K562 (cell line): ENCODE data around the gene ATXN1. TPM values are rescaled to one million over a fixed set of nuclear protein-coding genes. Genes with fewer than 3 reads are reported as not detected.

ENCODE experiments used
- ATAC-seq: fragments of 200-7000 bp; cut with Tn5 transposase; 3 replicates; pipeline ENCODE4 v1.9.1; 2020; ENCODE audit warnings: moderate library complexity
- BruUV-seq: library from RNA; stranded (reverse); fragments of 400-500 nt; replicated peaks from 2 replicates; lab custom pipeline; 2021; lab: Mats Ljungman, UMichigan
- CTCF ChIA-PET: fragments of 300-600 bp; formaldehyde crosslinking; extraction: SDS; loops from one replicate; lab custom pipeline; 2021; ENCODE audit warnings: low intra/inter-chr PET ratio; lab: Yijun Ruan, JAX
- POLR2A ChIA-PET: fragments of 300-600, 350-650 bp; sonication (Branson Sonifier 250); formaldehyde crosslinking; extraction: SDS; loops from one replicate; lab custom pipeline; 2021; ENCODE audit warnings: antibody characterized with exemption, inconsistent platforms; lab: Yijun Ruan, JAX
- DNase-seq, 4 experiments: peaks; one replicate each; pipeline versions ENCODE4 v3.0.0 to v3.0.0-alpha.2; 2011 to 2018; ENCODE audit warnings: low spot score in 3 of 4, mixed read lengths in 3 of 4; ENCODE audit errors: extremely low read depth in 1 of 4
- FAIRE-seq: peaks from 2 replicates; lab custom pipeline; 2011; peaks lifted over from hg19 to GRCh38; lab: Jason Lieb, UNC
- H2AFZ ChIP-seq: 2 replicates; pipeline ENCODE4 v1.6.0; 2011; ENCODE audit warnings: low read depth, low read length, control low read depth, inconsistent platforms
- H3K27ac ChIP-seq: fragments of 200-600 bp; 3 replicates; pipeline ENCODE4 v1.8.0; 2011; ENCODE audit warnings: low read depth, mild to moderate bottlenecking, control low read depth, inconsistent platforms, low read length, moderate library complexity, mixed read lengths; ENCODE audit errors: extremely low read depth
- H3K27me3 ChIP-seq, 2 experiments: fragments of 300-600 bp in 1 of 2; 2 replicates in 1 of 2; 3 replicates in 1 of 2; pipeline versions ENCODE4 v1.6.0 to v1.8.0; 2011; ENCODE audit warnings: inconsistent platforms in 2 of 2, low read length in 2 of 2, mild to moderate bottlenecking in 1 of 2, mixed read lengths in 1 of 2, moderate library complexity in 1 of 2; ENCODE audit not compliant: control insufficient read depth in 2 of 2, insufficient read depth in 2 of 2
- H3K36me3 ChIP-seq: fragments of 300-600 bp; 3 replicates; pipeline ENCODE4 v1.8.0; 2011; ENCODE audit warnings: mild to moderate bottlenecking, low read length, inconsistent platforms; ENCODE audit not compliant: control insufficient read depth, insufficient read depth
- H3K4me1 ChIP-seq, 2 experiments: fragments of 200-600 bp in 1 of 2; replicated peaks in 1 of 2; 2 replicates in 1 of 2; 3 replicates in 1 of 2; pipeline versions ENCODE4 v1.5.1 to v1.8.0; 2011; ENCODE audit warnings: inconsistent platforms in 2 of 2, low read length in 2 of 2, mild to moderate bottlenecking in 1 of 2, mixed read lengths in 1 of 2, moderate library complexity in 1 of 2; ENCODE audit not compliant: control insufficient read depth in 2 of 2, insufficient read depth in 2 of 2
- H3K4me2 ChIP-seq: 2 replicates; pipeline ENCODE4 v1.6.1; 2011; ENCODE audit warnings: low read length, control low read depth, inconsistent platforms, mixed read lengths; ENCODE audit not compliant: insufficient read depth
- H3K4me3 ChIP-seq: fragments of 200-600 bp; sonication (generic), shearing (Covaris generic); 2 replicates; pipeline ENCODE4 v1.5.1; 2016; ENCODE audit warnings: control low read depth, inconsistent platforms
- H3K79me2 ChIP-seq: fragments of 200-600 bp; 3 replicates; pipeline ENCODE4 v1.8.0; 2011; ENCODE audit warnings: low read length, inconsistent platforms; ENCODE audit not compliant: control insufficient read depth, insufficient read depth
- H3K9ac ChIP-seq, 2 experiments: 2 replicates each; pipeline versions ENCODE4 v1.6.0 to v1.6.1; 2011; ENCODE audit warnings: low read depth in 2 of 2, low read length in 2 of 2, control low read depth in 1 of 2, inconsistent platforms in 1 of 2, mild to moderate bottlenecking in 1 of 2, mixed read lengths in 1 of 2; ENCODE audit not compliant: insufficient read depth in 1 of 2
- H3K9me1 ChIP-seq: one replicate; pipeline ENCODE4 v1.6.0; 2011; ENCODE audit warnings: inconsistent platforms, mild to moderate bottlenecking, low read length, moderate library complexity; ENCODE audit not compliant: control insufficient read depth, insufficient read depth
- H3K9me3 ChIP-seq: replicated peaks from 2 replicates; pipeline ENCODE4 v1.5.1; 2011; ENCODE audit warnings: low read depth, low read length, inconsistent platforms; ENCODE audit not compliant: control insufficient read depth, insufficient read depth
- H4K20me1 ChIP-seq: replicated peaks from 2 replicates; pipeline ENCODE4 v1.6.1; 2011; ENCODE audit warnings: low read length, inconsistent platforms, mixed read lengths; ENCODE audit not compliant: control insufficient read depth, insufficient read depth
- C11orf30 ChIP-seq: fragments of 450-650 bp; IDR thresholded peaks from 2 replicates; pipeline ENCODE4 v1.6.1; 2016; ENCODE audit warnings: low read depth, mild to moderate bottlenecking
- DNMT1 ChIP-seq: fragments of 450-650 bp; IDR thresholded peaks from 2 replicates; pipeline ENCODE4 v1.6.1; 2016; ENCODE audit warnings: antibody characterized with exemption, mild to moderate bottlenecking
- GABPB2 ChIP-seq: fragments of 250-450 bp; sonication (Bioruptor Pico); conservative IDR thresholded peaks from 2 replicates; pipeline ENCODE4 v1.5.1; 2021; ENCODE audit warnings: mild to moderate bottlenecking
- HNRNPUL1 ChIP-seq: fragments of 200-400 bp; formaldehyde crosslinking; IDR thresholded peaks from 2 replicates; pipeline ENCODE4 v1.6.1; 2017; ENCODE audit warnings: low read length
- KLF16 ChIP-seq: IDR thresholded peaks from 2 replicates; pipeline ENCODE4 v1.6.1; 2016; ENCODE audit warnings: antibody characterized with exemption
- MAFF ChIP-seq: IDR thresholded peaks from 2 replicates; pipeline ENCODE4 v1.6.1; 2012; ENCODE audit warnings: low read length, improper control_type of control experiment
- MYC ChIP-seq, 2 experiments: fragments of 250-450 bp in 1 of 2; sonication (Bioruptor Pico) in 1 of 2; IDR thresholded peaks; 2 replicates each; pipeline versions ENCODE4 v1.5.1 to v1.6.1; 2012 to 2021; ENCODE audit warnings: low read depth in 2 of 2, borderline replicate concordance in 1 of 2, improper control_type of control experiment in 1 of 2, low read length in 1 of 2, mild to moderate bottlenecking in 1 of 2, moderate library complexity in 1 of 2
- PHB ChIP-seq: fragments of 250-450 bp; sonication (Bioruptor Pico); IDR thresholded peaks from 2 replicates; pipeline ENCODE4 v1.5.0; 2021
- RHOXF2B ChIP-seq: fragments of 250-450 bp; sonication (Bioruptor Pico); conservative IDR thresholded peaks from 2 replicates; pipeline ENCODE4 v1.5.1; 2021
- SMAD4 ChIP-seq: fragments of 250-450 bp; sonication (Bioruptor Pico); conservative IDR thresholded peaks from 2 replicates; pipeline ENCODE4 v1.8.0; 2021; ENCODE audit warnings: inconsistent platforms, mild to moderate bottlenecking, moderate library complexity
- SNIP1 ChIP-seq: fragments of 450-650 bp; IDR thresholded peaks from 2 replicates; pipeline ENCODE4 v1.7.1; 2017; ENCODE audit warnings: low read depth, mild to moderate bottlenecking
- SREBF1 ChIP-seq: fragments of 150-350 bp; IDR thresholded peaks from 2 replicates; pipeline ENCODE4 v1.6.1; 2014; ENCODE audit warnings: antibody characterized with exemption, low read depth, low read length, borderline replicate concordance
- WGBS: fragments of 100-300 bp; shearing (Covaris generic); methylation state at CpG from one replicate; pipeline ENCODE4 v1.1.6; 2016; ENCODE audit warnings: low coverage, mixed read lengths; ENCODE audit not compliant: insufficient coverage; ENCODE audit errors: missing lambda C conversion rate; 5-methylcytosine and 5-hydroxymethylcytosine counted together
- in situ Hi-C: fragments of 300-500 bp; cut with MboI; formaldehyde crosslinking; loops from 4 replicates; pipeline ENCODE4 v1.15.0; 2018; ENCODE audit warnings: inconsistent platforms, mixed read lengths
- intact Hi-C: fragments of 100-400 bp; cut with micrococcal nuclease; formaldehyde crosslinking; loops from 2 replicates; pipeline ENCODE4 v1.14.2; 2022
- polyA plus RNA-seq, 8 experiments: library from polyadenylated mRNA; depleted of rRNA in 4 of 8; stranded (reverse) in 5 of 8; unstranded in 3 of 8; fragments of >200 nt; fragmentation: Nextera tagmentation in 2 of 8; fragmentation: Illumina TruSeq in 1 of 8; extraction: Ambion mirVana in 2 of 8; extraction: Trizol in 1 of 8; gene quantifications; 2 replicates each; pipeline versions ENCODE4 v1.2.1 to v1.2.3, GENCODE V29; 2011 to 2014; ENCODE audit warnings: inconsistent platforms in 1 of 8, missing spikeins in 1 of 8
- total RNA-seq, 7 experiments: library from RNA; depleted of rRNA in 6 of 7; stranded (reverse); fragments of >200 nt in 6 of 7; fragmentation: Illumina TruSeq in 2 of 7; extraction: Trizol in 2 of 7; gene quantifications; 2 replicates each; pipeline versions ENCODE4 v1.2.1 to v1.2.3, GENCODE V29; 2011 to 2021; ENCODE audit warnings: low replicate concordance in 1 of 7
- TF ChIP-seq, protein P1 (sequence below): sonication (generic); formaldehyde crosslinking; IDR thresholded peaks from 2 replicates; pipeline ENCODE4 v1.8.0; 2022; ENCODE audit warnings: mild to moderate bottlenecking, missing genetic modification reagents
- TF ChIP-seq, protein P2 (sequence below): fragments of 250-450 bp; sonication (Bioruptor Pico); IDR thresholded peaks from 2 replicates; pipeline ENCODE4 v1.8.0; 2022; ENCODE audit warnings: moderate library complexity, mild to moderate bottlenecking, inconsistent platforms
- TF ChIP-seq, protein P3 (sequence below): sonication (generic); formaldehyde crosslinking; IDR thresholded peaks from 2 replicates; pipeline ENCODE4 v1.8.0; 2023; ENCODE audit warnings: mild to moderate bottlenecking, missing genetic modification reagents
- TF ChIP-seq, protein P4 (sequence below): fragments of 250-450 bp; sonication (Bioruptor Pico); IDR thresholded peaks from 2 replicates; pipeline ENCODE4 v1.4.0; 2020; ENCODE audit warnings: borderline replicate concordance

ATXN1 gene
- total and polyA plus RNA-seq, 9 of the 15 experiments (the other 6 are each of a cell fraction or from before 2014, with no cell fraction given) = under 0.01 to 1.2 (median 0.58) TPM

DNA sequence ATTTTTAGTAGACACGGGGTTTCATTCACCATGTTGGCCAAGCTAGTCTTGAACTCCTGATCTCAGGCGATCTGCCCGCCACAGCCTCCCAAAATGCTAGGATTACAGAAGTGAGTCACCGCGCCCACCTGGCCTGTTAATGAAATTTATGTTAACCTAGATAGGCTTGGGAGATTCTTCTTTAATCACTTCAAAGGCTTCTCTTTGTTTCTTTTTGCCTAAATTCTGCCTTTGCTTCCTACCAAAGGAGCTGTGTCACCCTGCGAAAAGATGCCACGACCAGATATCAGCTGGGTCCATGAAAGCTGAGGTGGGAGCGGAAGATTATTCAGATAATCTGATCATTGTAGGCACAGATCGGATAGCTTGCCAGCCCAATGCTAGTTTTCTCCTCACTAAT is 447.5 kb downstream of the ATXN1 start:
- FAIRE-seq = peak; percentile 44
- H3K79me2 ChIP-seq = no peaks in the 10 kb centered on the region
- ChIA-PET POLR2A (interaction anchor here (0.7 to 1.8 kb wide), 5 partner anchors 9 to 227 kb away, joined by 3 to 8 read pairs (median 4); no protein-coding TSS in a partner anchor), CTCF (interaction anchor here (0.6 to 0.7 kb wide), 2 partner anchors 89 to 102 kb away, joined by 3 to 4 read pairs; no protein-coding TSS in a partner anchor)
- in situ Hi-C loops (no loop called here), intact Hi-C loops (no loop called here)
- no peak overlapping the region for H3K9ac ChIP-seq
- no peaks in the 10 kb centered on the region; a peak in 1 of 5 replicates for H3K27me3 ChIP-seq
- H3K27ac ChIP-seq = no peak overlapping the region
- 12% methylated on average over 9 of the region's 9 CpGs for WGBS
- H3K4me2 ChIP-seq = 0 out of 2 replicates have a peak overlapping the region, but pooled peaks have one; percentile 2
- H3K4me3 ChIP-seq = no peak overlapping the region
- no TSS peak for BruUV-seq
- no peaks in the 10 kb centered on the region for H4K20me1 ChIP-seq
- no peaks in the 10 kb centered on the region for H3K9me1 ChIP-seq
- no peaks in the 10 kb centered on the region for H3K36me3 ChIP-seq
- no peaks in the 10 kb centered on the region for H3K9me3 ChIP-seq
- H3K4me1 ChIP-seq = peaks cover 8 to 13% of the 10 kb centered on the region in 2 experiments; a peak in 3 of 5 replicates
- ATAC-seq = no peak
- no peak overlapping the region for H2AFZ ChIP-seq
- no peak for DNase-seq
- no peak for TF ChIP-seq RHOXF2B (CRISPR knock-in tag)
- TF ChIP-seq, protein P1, sequence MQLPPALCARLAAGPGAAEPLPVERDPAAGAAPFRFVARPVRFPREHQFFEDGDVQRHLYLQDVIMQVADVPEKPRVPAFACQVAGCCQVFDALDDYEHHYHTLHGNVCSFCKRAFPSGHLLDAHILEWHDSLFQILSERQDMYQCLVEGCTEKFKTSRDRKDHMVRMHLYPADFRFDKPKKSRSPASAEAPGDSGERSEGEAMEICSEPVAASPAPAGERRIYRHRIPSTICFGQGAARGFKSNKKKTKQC = no peak
- TF ChIP-seq, protein P2, sequence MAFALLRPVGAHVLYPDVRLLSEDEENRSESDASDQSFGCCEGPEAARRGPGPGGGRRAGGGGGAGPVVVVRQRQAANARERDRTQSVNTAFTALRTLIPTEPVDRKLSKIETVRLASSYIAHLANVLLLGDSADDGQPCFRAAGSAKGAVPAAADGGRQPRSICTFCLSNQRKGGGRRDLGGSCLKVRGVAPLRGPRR (CRISPR knock-in tag) = no peak
- no peak for TF ChIP-seq HNRNPUL1
- no peak for TF ChIP-seq DNMT1
- TF ChIP-seq, protein P3, sequence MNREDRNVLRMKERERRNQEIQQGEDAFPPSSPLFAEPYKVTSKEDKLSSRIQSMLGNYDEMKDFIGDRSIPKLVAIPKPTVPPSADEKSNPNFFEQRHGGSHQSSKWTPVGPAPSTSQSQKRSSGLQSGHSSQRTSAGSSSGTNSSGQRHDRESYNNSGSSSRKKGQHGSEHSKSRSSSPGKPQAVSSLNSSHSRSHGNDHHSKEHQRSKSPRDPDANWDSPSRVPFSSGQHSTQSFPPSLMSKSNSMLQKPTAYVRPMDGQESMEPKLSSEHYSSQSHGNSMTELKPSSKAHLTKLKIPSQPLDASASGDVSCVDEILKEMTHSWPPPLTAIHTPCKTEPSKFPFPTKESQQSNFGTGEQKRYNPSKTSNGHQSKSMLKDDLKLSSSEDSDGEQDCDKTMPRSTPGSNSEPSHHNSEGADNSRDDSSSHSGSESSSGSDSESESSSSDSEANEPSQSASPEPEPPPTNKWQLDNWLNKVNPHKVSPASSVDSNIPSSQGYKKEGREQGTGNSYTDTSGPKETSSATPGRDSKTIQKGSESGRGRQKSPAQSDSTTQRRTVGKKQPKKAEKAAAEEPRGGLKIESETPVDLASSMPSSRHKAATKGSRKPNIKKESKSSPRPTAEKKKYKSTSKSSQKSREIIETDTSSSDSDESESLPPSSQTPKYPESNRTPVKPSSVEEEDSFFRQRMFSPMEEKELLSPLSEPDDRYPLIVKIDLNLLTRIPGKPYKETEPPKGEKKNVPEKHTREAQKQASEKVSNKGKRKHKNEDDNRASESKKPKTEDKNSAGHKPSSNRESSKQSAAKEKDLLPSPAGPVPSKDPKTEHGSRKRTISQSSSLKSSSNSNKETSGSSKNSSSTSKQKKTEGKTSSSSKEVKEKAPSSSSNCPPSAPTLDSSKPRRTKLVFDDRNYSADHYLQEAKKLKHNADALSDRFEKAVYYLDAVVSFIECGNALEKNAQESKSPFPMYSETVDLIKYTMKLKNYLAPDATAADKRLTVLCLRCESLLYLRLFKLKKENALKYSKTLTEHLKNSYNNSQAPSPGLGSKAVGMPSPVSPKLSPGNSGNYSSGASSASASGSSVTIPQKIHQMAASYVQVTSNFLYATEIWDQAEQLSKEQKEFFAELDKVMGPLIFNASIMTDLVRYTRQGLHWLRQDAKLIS (CRISPR knock-in tag) = no peak
- TF ChIP-seq MYC (IDR thresholded peaks at IDR 0.05; ENCODE audit: low read depth, low read length) = no peak
- TF ChIP-seq MYC (CRISPR knock-in tag; IDR thresholded peaks at IDR 0.05; ENCODE audit: borderline replicate concordance, low read depth) = no peak
- TF ChIP-seq, protein P4, sequence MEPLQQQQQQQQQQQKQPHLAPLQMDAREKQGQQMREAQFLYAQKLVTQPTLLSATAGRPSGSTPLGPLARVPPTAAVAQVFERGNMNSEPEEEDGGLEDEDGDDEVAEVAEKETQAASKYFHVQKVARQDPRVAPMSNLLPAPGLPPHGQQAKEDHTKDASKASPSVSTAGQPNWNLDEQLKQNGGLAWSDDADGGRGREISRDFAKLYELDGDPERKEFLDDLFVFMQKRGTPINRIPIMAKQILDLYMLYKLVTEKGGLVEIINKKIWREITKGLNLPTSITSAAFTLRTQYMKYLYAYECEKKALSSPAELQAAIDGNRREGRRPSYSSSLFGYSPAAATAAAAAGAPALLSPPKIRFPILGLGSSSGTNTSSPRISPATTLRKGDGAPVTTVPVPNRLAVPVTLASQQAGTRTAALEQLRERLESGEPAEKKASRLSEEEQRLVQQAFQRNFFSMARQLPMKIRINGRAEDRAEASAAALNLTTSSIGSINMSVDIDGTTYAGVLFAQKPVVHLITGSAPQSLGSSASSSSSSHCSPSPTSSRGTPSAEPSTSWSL (CRISPR knock-in tag) = no peak
- no peak for TF ChIP-seq PHB (CRISPR knock-in tag)
- TF ChIP-seq GABPB2 (CRISPR knock-in tag) = no peak
- no peak for TF ChIP-seq SREBF1
- TF ChIP-seq SMAD4 (CRISPR knock-in tag) = no peak
- TF ChIP-seq KLF16 = no peak
- no peak for TF ChIP-seq SNIP1
- peak; percentile 38; the same call in 1 of the 2 replicates for TF ChIP-seq MAFF
- TF ChIP-seq C11orf30 = peak; percentile 52; the same call in 1 of the 2 replicates
